GM23338 (cell line): ENCODE results near the gene EPHX1. TPM values are rescaled to one million over a fixed set of nuclear protein-coding genes. Genes with fewer than 3 reads are reported as not detected.
"Not testable (repeated sequence)": the region's sequence is repeated elsewhere in the genome, so short reads cannot be mapped to it uniquely, and the experiment has no call there.

Experiments
- ATAC-seq: fragments of 200-7000 bp; cut with Tn5 transposase; 3 replicates; pipeline ENCODE4 v1.9.1; 2020
- DNase-seq: peaks from one replicate; pipeline ENCODE4 v3.0.0-alpha.2; 2015; ENCODE audit warnings: low spot score
- H2AFZ ChIP-seq: fragments of 200-600 bp; sonication (generic); 2 replicates; pipeline ENCODE4 v1.8.0; 2016; ENCODE audit warnings: antibody characterized with exemption, mild to moderate bottlenecking, moderate library complexity
- H3F3A ChIP-seq: fragments of 200-600 bp; sonication (generic); replicated peaks from 2 replicates; pipeline ENCODE4 v1.8.0; 2017; ENCODE audit warnings: antibody characterized with exemption, mixed run types, low read depth
- H3K27ac ChIP-seq: fragments of 200-600 bp; sonication (generic); 2 replicates; pipeline ENCODE4 v1.6.1; 2016; ENCODE audit warnings: low read depth
- H3K27me3 ChIP-seq: fragments of 200-600 bp; sonication (generic); 2 replicates; pipeline ENCODE4 v1.8.0; 2016; ENCODE audit warnings: mild to moderate bottlenecking, mixed run types, moderate library complexity; ENCODE audit not compliant: insufficient read depth
- H3K36me3 ChIP-seq: fragments of 200-600 bp; sonication (generic); 2 replicates; pipeline ENCODE4 v1.8.0; 2016; ENCODE audit warnings: mild to moderate bottlenecking; ENCODE audit not compliant: insufficient read depth
- H3K4me1 ChIP-seq: fragments of 200-600 bp; sonication (generic); 2 replicates; pipeline ENCODE4 v1.8.0; 2016; ENCODE audit warnings: mild to moderate bottlenecking, moderate library complexity; ENCODE audit not compliant: insufficient read depth
- H3K4me2 ChIP-seq: fragments of 200-600 bp; sonication (generic); 2 replicates; pipeline ENCODE4 v1.7.1; 2017; ENCODE audit warnings: mixed run types
- H3K4me3 ChIP-seq: fragments of 200-600 bp; sonication (generic); 2 replicates; pipeline ENCODE4 v1.6.1; 2016; ENCODE audit warnings: mixed run types
- H3K79me2 ChIP-seq: fragments of 200-600 bp; sonication (generic); replicated peaks from 2 replicates; pipeline ENCODE4 v1.8.0; 2017; ENCODE audit warnings: mild to moderate bottlenecking; ENCODE audit not compliant: insufficient read depth
- H3K9me2 ChIP-seq: fragments of 200-600 bp; sonication (generic); 2 replicates; pipeline ENCODE4 v1.8.0; 2017; ENCODE audit not compliant: insufficient read depth
- H4K20me1 ChIP-seq: fragments of 200-600 bp; sonication (generic); replicated peaks from 2 replicates; pipeline ENCODE4 v1.8.0; 2017; ENCODE audit warnings: mild to moderate bottlenecking; ENCODE audit not compliant: insufficient read depth
- H3K27ac Mint-ChIP-seq: 2 replicates; pipeline ENCODE4 v1.8.0; 2020; ENCODE audit warnings: inconsistent platforms, mild to moderate bottlenecking, moderate library complexity, mixed read lengths
- H3K27me3 Mint-ChIP-seq: 3 replicates; pipeline ENCODE4 v1.8.0; 2022; ENCODE audit warnings: low read depth, mild to moderate bottlenecking, moderate library complexity, mixed read lengths, inconsistent platforms; ENCODE audit not compliant: insufficient read depth, poor library complexity
- H3K36me3 Mint-ChIP-seq: 3 replicates; pipeline ENCODE4 v1.8.0; 2021; ENCODE audit warnings: low read depth, mild to moderate bottlenecking, inconsistent platforms, moderate library complexity, mixed read lengths
- H3K4me1 Mint-ChIP-seq: 3 replicates; pipeline ENCODE4 v1.8.0; 2020; ENCODE audit warnings: mild to moderate bottlenecking, inconsistent platforms, mixed read lengths
- H3K4me3 Mint-ChIP-seq: 3 replicates; pipeline ENCODE4 v1.8.0; 2021; ENCODE audit warnings: moderate library complexity, mild to moderate bottlenecking, inconsistent platforms, mixed read lengths
- H3K9me3 Mint-ChIP-seq: 3 replicates; pipeline ENCODE4 v1.8.0; 2020; ENCODE audit warnings: moderate library complexity, mild to moderate bottlenecking, inconsistent platforms, mixed read lengths
- CREB1 ChIP-seq: fragments of 250-450 bp; sonication (Bioruptor Pico); IDR thresholded peaks from 2 replicates; pipeline ENCODE4 v1.5.0; 2020; ENCODE audit warnings: low read depth, mild to moderate bottlenecking, moderate library complexity
- CTCF ChIP-seq, 2 experiments: fragments of 200-600 bp in 1 of 2; sonication (generic) in 1 of 2; conservative IDR thresholded peaks; 2 replicates each; pipeline versions ENCODE4 v1.5.1 to v1.6.1; 2016 to 2017; ENCODE audit warnings: antibody characterized with exemption in 2 of 2, low read depth in 2 of 2, mild to moderate bottlenecking in 2 of 2, moderate library complexity in 1 of 2
- EZH2 ChIP-seq: fragments of 200-600 bp; sonication (generic); IDR thresholded peaks from one replicate; pipeline ENCODE4 v1.8.0; 2017; ENCODE audit warnings: antibody characterized with exemption, mild to moderate bottlenecking, low read depth; ENCODE audit not compliant: unreplicated experiment
- EZH2phosphoT487 ChIP-seq: fragments of 200-600 bp; sonication (generic); IDR thresholded peaks from one replicate; pipeline ENCODE4 v1.8.1; 2018; ENCODE audit warnings: antibody characterized with exemption; ENCODE audit not compliant: unreplicated experiment
- JUNB ChIP-seq: IDR thresholded peaks from one replicate; pipeline ENCODE4 v1.6.1; 2016; ENCODE audit warnings: antibody characterized with exemption; ENCODE audit not compliant: unreplicated experiment
- NANOG ChIP-seq: IDR thresholded peaks from 2 replicates; pipeline ENCODE4 v1.6.1; 2016; ENCODE audit warnings: antibody characterized with exemption, borderline replicate concordance
- POLR2AphosphoS5 ChIP-seq: IDR thresholded peaks from 2 replicates; pipeline ENCODE4 v1.6.1; 2016; ENCODE audit warnings: antibody characterized with exemption, low read depth
- REST ChIP-seq: IDR thresholded peaks from one replicate; pipeline ENCODE4 v1.6.1; 2018; ENCODE audit warnings: antibody characterized with exemption; ENCODE audit not compliant: unreplicated experiment
- STAT1 ChIP-seq: IDR thresholded peaks from one replicate; pipeline ENCODE4 v1.6.1; 2016; ENCODE audit warnings: antibody characterized with exemption; ENCODE audit not compliant: unreplicated experiment
- ZNF114 ChIP-seq: fragments of 250-450 bp; sonication (Bioruptor Pico); IDR thresholded peaks from 2 replicates; pipeline ENCODE4 v1.5.0; 2020; ENCODE audit warnings: mild to moderate bottlenecking, moderate library complexity
- ZNF331 ChIP-seq: fragments of 250-450 bp; sonication (Bioruptor Pico); IDR thresholded peaks from 2 replicates; pipeline ENCODE4 v1.5.0; 2020; ENCODE audit warnings: low read depth, mild to moderate bottlenecking, moderate library complexity
- polyA plus RNA-seq: library from polyadenylated mRNA; unstranded; fragments of >200 nt; fragmentation: Nextera tagmentation; extraction: Ambion mirVana; gene quantifications from 2 replicates; pipeline ENCODE4 v1.2.1, GENCODE V29; 2016
- total RNA-seq: library from RNA; depleted of rRNA; stranded (reverse); fragments of >200 nt; shearing (Covaris generic); gene quantifications from 2 replicates; pipeline ENCODE4 v1.2.3, GENCODE V29; 2014

EPHX1 gene
- total and polyA plus RNA-seq, 2 experiments from 2014 or later: 15.3 to 46.5 TPM

GRCh38 chr1:225760531-225760930, 49.4 kb upstream of the EPHX1 start:
- peaks cover 19% of the 10 kb centered on the region for H3K4me1 Mint-ChIP-seq

DNA sequence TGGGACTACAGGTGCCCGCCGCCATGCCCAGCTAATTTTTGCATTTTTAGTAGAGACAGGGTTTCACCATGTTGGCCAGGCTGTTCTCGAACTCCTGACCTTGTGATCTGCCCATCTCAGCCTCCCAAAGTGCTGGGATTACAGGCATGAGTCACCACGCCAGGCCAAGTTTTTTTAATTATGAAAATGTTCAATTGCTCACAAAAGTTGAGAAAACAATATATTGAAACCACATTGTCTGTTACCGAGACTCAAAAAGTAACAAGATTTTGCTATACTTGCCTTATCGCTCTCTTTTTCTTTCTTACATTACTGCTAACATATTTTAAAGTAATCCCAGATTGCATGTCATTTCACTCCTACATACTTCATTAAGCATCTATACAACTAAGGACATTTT, 48.5 kb upstream of the EPHX1 start:
- peaks cover 18% of the 10 kb centered on the region for H3K4me1 Mint-ChIP-seq
- H3K4me3 ChIP-seq, H3K4me2 ChIP-seq, H3K27ac Mint-ChIP-seq, DNase-seq, H3K36me3 ChIP-seq, H3K27me3 Mint-ChIP-seq, H3K9me2 ChIP-seq, H3K79me2 ChIP-seq, H3K9me3 Mint-ChIP-seq, H3F3A ChIP-seq, H4K20me1 ChIP-seq, H3K27ac ChIP-seq, H3K4me3 Mint-ChIP-seq, H2AFZ ChIP-seq, H3K36me3 Mint-ChIP-seq, ATAC-seq, H3K27me3 ChIP-seq: not testable (repeated sequence)
- H3K4me1 ChIP-seq: peaks cover 16% of the 10 kb centered on the region

More at GRCh38 chr1:225760531-225760930, 49.4 kb upstream of the EPHX1 start:
- TF ChIP-seq STAT1 (no peak), CTCF (conservative IDR thresholded peaks at IDR 0.05; ENCODE audit: low read depth in 2 of 2) (peak in 1 of 2 experiments; percentile 29; a peak in 1 of 4 replicates), CREB1 (CRISPR knock-in tag) (no peak)
- H3K9me3 Mint-ChIP-seq: no peaks in the 10 kb centered on the region
- no peaks in the 10 kb centered on the region for H3K27me3 ChIP-seq
- peaks cover 16% of the 10 kb centered on the region for H3K4me1 ChIP-seq
- H3K27me3 Mint-ChIP-seq: peaks cover 3% of the 10 kb centered on the region
- no peak overlapping the region for H3K27ac Mint-ChIP-seq
- no peak overlapping the region for H3K4me3 Mint-ChIP-seq
- H2AFZ ChIP-seq: no peak overlapping the region
- no peak overlapping the region for H3K4me3 ChIP-seq
- no peak overlapping the region for H3K27ac ChIP-seq
- no peak for ATAC-seq
- H3F3A ChIP-seq: no peaks in the 10 kb centered on the region
- H4K20me1 ChIP-seq: no peaks in the 10 kb centered on the region
- H3K79me2 ChIP-seq: no peaks in the 10 kb centered on the region
- H3K36me3 Mint-ChIP-seq: no peaks in the 10 kb centered on the region
- H3K9me2 ChIP-seq: no peaks in the 10 kb centered on the region
- no peak overlapping the region for H3K4me2 ChIP-seq
- H3K36me3 ChIP-seq: no peaks in the 10 kb centered on the region
- DNase-seq: no peak

DNA sequence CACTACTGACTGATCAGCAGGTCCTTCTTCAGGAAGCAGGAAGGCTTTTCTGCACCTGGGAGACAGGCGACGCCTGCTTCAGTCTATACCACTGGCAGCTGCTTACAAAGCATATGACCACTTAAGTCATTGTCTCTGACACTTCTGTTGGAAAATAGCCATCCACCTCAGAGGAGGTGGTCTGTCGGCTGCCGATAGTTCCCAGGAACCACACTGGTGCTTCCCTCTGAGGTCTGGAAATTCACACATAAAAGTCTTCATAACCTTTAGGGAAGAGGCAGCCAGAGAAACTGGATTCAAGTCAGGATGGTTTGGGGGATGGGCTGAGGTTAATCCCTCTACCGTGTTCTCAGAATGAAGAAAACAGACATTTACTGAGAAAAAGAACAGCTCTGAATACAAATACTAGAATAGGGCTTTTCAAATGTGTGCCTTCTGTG, 47.9 kb upstream of the EPHX1 start:
- no peaks in the 10 kb centered on the region for H3K9me3 Mint-ChIP-seq
- Histone ChIP-seq H2AFZ (peak overlapping the region; percentile 74), H3K27ac (no peak overlapping the region), H3K4me2 (peak overlapping the region; percentile 35; the same call in 1 of the 2 replicates), H3K9me2 (no peaks in the 10 kb centered on the region), H3K4me1 (peaks cover 16% of the 10 kb centered on the region), H3K79me2 (no peaks in the 10 kb centered on the region), H4K20me1 (no peaks in the 10 kb centered on the region), H3K27me3 (no peaks in the 10 kb centered on the region), H3F3A (no peaks in the 10 kb centered on the region), H3K36me3 (no peaks in the 10 kb centered on the region), H3K4me3 (no peak overlapping the region)
- ATAC-seq: no peak; the same call in 2 of the 3 replicates
- no peak overlapping the region for H3K4me3 Mint-ChIP-seq
- H3K4me1 Mint-ChIP-seq: peaks cover 20% of the 10 kb centered on the region
- H3K27ac Mint-ChIP-seq: no peak overlapping the region
- DNase-seq: no peak
- peaks cover 4% of the 10 kb centered on the region for H3K27me3 Mint-ChIP-seq
- no peaks in the 10 kb centered on the region for H3K36me3 Mint-ChIP-seq
- TF ChIP-seq ZNF331 (CRISPR knock-in tag): no peak
- no peak for TF ChIP-seq EZH2
- TF ChIP-seq JUNB: no peak
- TF ChIP-seq REST: no peak
- no peak for TF ChIP-seq POLR2AphosphoS5
- TF ChIP-seq CTCF (conservative IDR thresholded peaks at IDR 0.05; ENCODE audit: low read depth in 2 of 2): no peak
- TF ChIP-seq ZNF114 (CRISPR knock-in tag): no peak
- no peak for TF ChIP-seq EZH2phosphoT487
- TF ChIP-seq CREB1 (CRISPR knock-in tag): no peak
- TF ChIP-seq STAT1: no peak
- TF ChIP-seq NANOG: no peak
